WTC11 (cell line): ENCODE results near the gene ADGRB3. TPM values are rescaled to one million over a fixed set of nuclear protein-coding genes. Genes with fewer than 3 reads are reported as not detected.

Experiments used
- ATAC-seq: fragments of 200-7000 bp; cut with Tn5 transposase; 2 replicates; pipeline ENCODE4 v1.10.0; 2021; ENCODE audit warnings: mild to moderate bottlenecking, moderate library complexity
- CTCF ChIA-PET: fragments of 300-600 bp; sonication (Branson Sonifier 250); formaldehyde crosslinking; loops from one replicate; lab custom pipeline; 2021; ENCODE audit warnings: antibody characterized with exemption; lab: Charles Lee
- POLR2A ChIA-PET: fragments of 350-600 bp; sonication (Branson Sonifier 250); formaldehyde crosslinking; loops from one replicate; lab custom pipeline; 2021; ENCODE audit warnings: antibody characterized with exemption; lab: Charles Lee
- DNase-seq: peaks from one replicate; pipeline ENCODE4 v3.0.0; 2021; ENCODE audit warnings: low spot score
- H3K27ac Mint-ChIP-seq: 2 replicates; pipeline ENCODE4 v1.8.0; 2021; ENCODE audit warnings: mixed read lengths
- H3K27me3 Mint-ChIP-seq: 2 replicates; pipeline ENCODE4 v1.8.0; 2021; ENCODE audit warnings: low read depth, mild to moderate bottlenecking, moderate library complexity, mixed read lengths
- H3K36me3 Mint-ChIP-seq: 2 replicates; pipeline ENCODE4 v1.8.0; 2021; ENCODE audit warnings: mixed read lengths
- H3K4me1 Mint-ChIP-seq: 2 replicates; pipeline ENCODE4 v1.8.0; 2022; ENCODE audit warnings: mixed read lengths
- H3K4me3 Mint-ChIP-seq: 2 replicates; pipeline ENCODE4 v1.8.0; 2021; ENCODE audit warnings: mild to moderate bottlenecking, moderate library complexity, mixed read lengths
- H3K9me3 Mint-ChIP-seq: 2 replicates; pipeline ENCODE4 v1.8.0; 2021; ENCODE audit warnings: mixed read lengths
- AR ChIP-seq: fragments of 250-450 bp; sonication (Bioruptor Pico); IDR thresholded peaks from 2 replicates; pipeline ENCODE4 v1.9.0; 2021; ENCODE audit warnings: mild to moderate bottlenecking
- CBFB ChIP-seq: sonication (generic); formaldehyde crosslinking; IDR thresholded peaks from 2 replicates; pipeline ENCODE4 v1.8.1; 2022; ENCODE audit warnings: mild to moderate bottlenecking, low read depth, missing genetic modification reagents
- ESRRA ChIP-seq: sonication (generic); formaldehyde crosslinking; IDR thresholded peaks from 2 replicates; pipeline ENCODE4 v1.8.1; 2022; ENCODE audit warnings: mild to moderate bottlenecking, missing genetic modification reagents, borderline replicate concordance
- ETV6 ChIP-seq: sonication (generic); formaldehyde crosslinking; IDR thresholded peaks from 2 replicates; pipeline ENCODE4 v1.8.1; 2022; ENCODE audit warnings: mild to moderate bottlenecking, missing genetic modification reagents
- FOXP1 ChIP-seq: sonication (generic); formaldehyde crosslinking; IDR thresholded peaks from 2 replicates; pipeline ENCODE4 v1.8.0; 2022; ENCODE audit warnings: missing genetic modification reagents, mild to moderate bottlenecking, moderate library complexity, borderline replicate concordance
- GABPB1 ChIP-seq: sonication (generic); formaldehyde crosslinking; IDR thresholded peaks from 2 replicates; pipeline ENCODE4 v1.8.1; 2023; ENCODE audit warnings: mild to moderate bottlenecking, missing genetic modification reagents
- GTF2I ChIP-seq: fragments of 250-450 bp; sonication (Bioruptor Pico); conservative IDR thresholded peaks from 2 replicates; pipeline ENCODE4 v1.4.0; 2021; ENCODE audit warnings: mild to moderate bottlenecking
- JUN ChIP-seq: sonication (generic); formaldehyde crosslinking; IDR thresholded peaks from 2 replicates; pipeline ENCODE4 v1.8.0; 2023; ENCODE audit warnings: mild to moderate bottlenecking, missing genetic modification reagents
- MAX ChIP-seq: sonication (generic); formaldehyde crosslinking; IDR thresholded peaks from 2 replicates; pipeline ENCODE4 v1.8.0; 2022; ENCODE audit warnings: mild to moderate bottlenecking, missing genetic modification reagents
- NR2C2 ChIP-seq: sonication (generic); formaldehyde crosslinking; IDR thresholded peaks from 2 replicates; pipeline ENCODE4 v1.8.0; 2022; ENCODE audit warnings: mild to moderate bottlenecking, missing genetic modification reagents
- PRRX2 ChIP-seq: fragments of 250-450 bp; sonication (Bioruptor Pico); IDR thresholded peaks from 2 replicates; pipeline ENCODE4 v1.8.0; 2021; ENCODE audit warnings: mild to moderate bottlenecking
- SP1 ChIP-seq: sonication (generic); formaldehyde crosslinking; conservative IDR thresholded peaks from 2 replicates; pipeline ENCODE4 v1.8.1; 2022; ENCODE audit warnings: missing genetic modification reagents
- TCF7 ChIP-seq: sonication (generic); formaldehyde crosslinking; IDR thresholded peaks from 2 replicates; pipeline ENCODE4 v1.8.0; 2022; ENCODE audit warnings: mild to moderate bottlenecking, low read depth, missing genetic modification reagents, moderate library complexity
- TEAD4 ChIP-seq: sonication (generic); formaldehyde crosslinking; IDR thresholded peaks from 2 replicates; pipeline ENCODE4 v1.8.0; 2022; ENCODE audit warnings: mild to moderate bottlenecking, missing genetic modification reagents
- ZNF396 ChIP-seq: fragments of 250-450 bp; sonication (Bioruptor Pico); IDR thresholded peaks from 2 replicates; pipeline ENCODE4 v1.8.0; 2021; ENCODE audit warnings: mild to moderate bottlenecking, moderate library complexity, borderline replicate concordance
- ZNF416 ChIP-seq: fragments of 250-450 bp; sonication (Bioruptor Pico); IDR thresholded peaks from 2 replicates; pipeline ENCODE4 v1.9.0; 2021; ENCODE audit warnings: mild to moderate bottlenecking, inconsistent platforms
- ZNF423 ChIP-seq: fragments of 250-450 bp; sonication (Bioruptor Pico); IDR thresholded peaks from 2 replicates; pipeline ENCODE4 v2.1.2; 2022; ENCODE audit warnings: mild to moderate bottlenecking, moderate library complexity
- total RNA-seq: library from RNA; stranded (reverse); gene quantifications from 3 replicates; pipeline ENCODE4 v1.2.3, GENCODE V29; 2021
- TF ChIP-seq, protein P1 (sequence below): sonication (generic); formaldehyde crosslinking; IDR thresholded peaks from 2 replicates; pipeline ENCODE4 v1.8.1; 2023; ENCODE audit warnings: mild to moderate bottlenecking, moderate library complexity, missing genetic modification reagents
- TF ChIP-seq, protein P2 (sequence below): sonication (generic); formaldehyde crosslinking; IDR thresholded peaks from 2 replicates; pipeline ENCODE4 v1.8.1; 2022; ENCODE audit warnings: low read depth, mild to moderate bottlenecking, moderate library complexity, missing genetic modification reagents, borderline replicate concordance
- TF ChIP-seq, protein P3 (sequence below): sonication (generic); formaldehyde crosslinking; IDR thresholded peaks from 2 replicates; pipeline ENCODE4 v1.8.0; 2023; ENCODE audit warnings: missing genetic modification reagents

Gene ADGRB3
- total RNA-seq, 1 experiment from 2014 or later, result 1.9 TPM

GRCh38 chr6:69146385-69146784, 511.3 kb downstream of the ADGRB3 start:
- CTCF ChIA-PET, result no interaction called here
- TF ChIP-seq NR2C2 (CRISPR knock-in tag) (no peak), ESRRA (no peak), PRRX2 (no peak), ETV6 (CRISPR knock-in tag) (no peak), TCF7 (CRISPR knock-in tag) (no peak), SP1 (no peak), ZNF396 (CRISPR knock-in tag) (no peak), JUN (CRISPR knock-in tag) (no peak), GABPB1 (CRISPR knock-in tag) (no peak), ZNF423 (CRISPR knock-in tag) (no peak)
- TF ChIP-seq, protein P1, sequence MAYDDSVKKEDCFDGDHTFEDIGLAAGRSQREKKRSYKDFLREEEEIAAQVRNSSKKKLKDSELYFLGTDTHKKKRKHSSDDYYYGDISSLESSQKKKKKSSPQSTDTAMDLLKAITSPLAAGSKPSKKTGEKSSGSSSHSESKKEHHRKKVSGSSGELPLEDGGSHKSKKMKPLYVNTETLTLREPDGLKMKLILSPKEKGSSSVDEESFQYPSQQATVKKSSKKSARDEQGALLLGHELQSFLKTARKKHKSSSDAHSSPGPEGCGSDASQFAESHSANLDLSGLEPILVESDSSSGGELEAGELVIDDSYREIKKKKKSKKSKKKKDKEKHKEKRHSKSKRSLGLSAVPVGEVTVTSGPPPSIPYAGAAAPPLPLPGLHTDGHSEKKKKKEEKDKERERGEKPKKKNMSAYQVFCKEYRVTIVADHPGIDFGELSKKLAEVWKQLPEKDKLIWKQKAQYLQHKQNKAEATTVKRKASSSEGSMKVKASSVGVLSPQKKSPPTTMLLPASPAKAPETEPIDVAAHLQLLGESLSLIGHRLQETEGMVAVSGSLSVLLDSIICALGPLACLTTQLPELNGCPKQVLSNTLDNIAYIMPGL (CRISPR knock-in tag), result no peak
- TF ChIP-seq, protein P2, sequence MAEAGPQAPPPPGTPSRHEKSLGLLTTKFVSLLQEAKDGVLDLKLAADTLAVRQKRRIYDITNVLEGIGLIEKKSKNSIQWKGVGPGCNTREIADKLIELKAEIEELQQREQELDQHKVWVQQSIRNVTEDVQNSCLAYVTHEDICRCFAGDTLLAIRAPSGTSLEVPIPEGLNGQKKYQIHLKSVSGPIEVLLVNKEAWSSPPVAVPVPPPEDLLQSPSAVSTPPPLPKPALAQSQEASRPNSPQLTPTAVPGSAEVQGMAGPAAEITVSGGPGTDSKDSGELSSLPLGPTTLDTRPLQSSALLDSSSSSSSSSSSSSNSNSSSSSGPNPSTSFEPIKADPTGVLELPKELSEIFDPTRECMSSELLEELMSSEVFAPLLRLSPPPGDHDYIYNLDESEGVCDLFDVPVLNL (CRISPR knock-in tag), result no peak
- DNase-seq (no peak), ATAC-seq (peak; percentile 34; the same call in 1 of the 2 replicates)
- no peak overlapping the region for H3K4me3 Mint-ChIP-seq
- POLR2A ChIA-PET, result no interaction called here
- peaks cover 20% of the 10 kb centered on the region for H3K36me3 Mint-ChIP-seq
- H3K9me3 Mint-ChIP-seq, result peaks cover 40% of the 10 kb centered on the region
- H3K4me1 Mint-ChIP-seq, result no peaks in the 10 kb centered on the region
- no peaks in the 10 kb centered on the region for H3K27me3 Mint-ChIP-seq
- H3K27ac Mint-ChIP-seq, result no peak overlapping the region

DNA sequence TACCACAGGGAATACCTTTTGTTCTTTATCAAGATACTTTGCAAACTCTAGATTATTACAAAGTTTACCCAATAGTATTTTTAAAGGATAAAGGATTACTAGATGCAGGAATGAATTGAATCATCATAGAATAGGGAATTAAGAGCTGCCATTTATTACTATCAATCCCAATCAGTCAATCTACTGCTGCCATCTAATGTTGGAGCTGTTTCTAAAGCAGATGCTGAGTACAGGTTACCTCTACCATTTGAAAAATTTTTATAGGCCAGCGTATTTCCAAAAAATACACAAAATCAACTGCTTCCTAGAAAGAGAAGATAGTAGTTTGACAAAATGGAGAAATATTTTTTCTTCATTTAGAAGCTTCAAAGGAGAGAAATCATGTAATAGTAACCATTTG, 520.4 kb downstream of the ADGRB3 start:
- no peak for TF ChIP-seq CBFB (CRISPR knock-in tag)
- TF ChIP-seq MAX (CRISPR knock-in tag), result no peak
- TF ChIP-seq TEAD4 (CRISPR knock-in tag), result no peak
- no peak for TF ChIP-seq AR
- no peak for TF ChIP-seq GTF2I (CRISPR knock-in tag)
- TF ChIP-seq GABPB1 (CRISPR knock-in tag), result no peak
- TF ChIP-seq ZNF416 (CRISPR knock-in tag), result no peak
- TF ChIP-seq, protein P3, sequence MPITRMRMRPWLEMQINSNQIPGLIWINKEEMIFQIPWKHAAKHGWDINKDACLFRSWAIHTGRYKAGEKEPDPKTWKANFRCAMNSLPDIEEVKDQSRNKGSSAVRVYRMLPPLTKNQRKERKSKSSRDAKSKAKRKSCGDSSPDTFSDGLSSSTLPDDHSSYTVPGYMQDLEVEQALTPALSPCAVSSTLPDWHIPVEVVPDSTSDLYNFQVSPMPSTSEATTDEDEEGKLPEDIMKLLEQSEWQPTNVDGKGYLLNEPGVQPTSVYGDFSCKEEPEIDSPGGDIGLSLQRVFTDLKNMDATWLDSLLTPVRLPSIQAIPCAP (CRISPR knock-in tag), result no peak
- no peak for TF ChIP-seq FOXP1 (CRISPR knock-in tag)
- H3K27me3 Mint-ChIP-seq, result no peaks in the 10 kb centered on the region
- H3K27ac Mint-ChIP-seq, result no peak overlapping the region
- H3K4me1 Mint-ChIP-seq, result peaks cover 6% of the 10 kb centered on the region; the same call in 1 of the 2 replicates
- no peak for DNase-seq
- H3K36me3 Mint-ChIP-seq, result no peaks in the 10 kb centered on the region
- H3K4me3 Mint-ChIP-seq, result no peak overlapping the region
- ChIA-PET POLR2A (no interaction called here), CTCF (interaction anchor here (0.7 to 1.8 kb wide), 2 partner anchors 9 to 180 kb away, joined by 6 read pairs; no protein-coding TSS in a partner anchor)
- ATAC-seq, result no peak
- H3K9me3 Mint-ChIP-seq, result no peaks in the 10 kb centered on the region
